CD1c-positive myeloid dendritic cell (primary cell): ENCODE results near the gene TRIM49.
"Not testable (repeated sequence)": the region's sequence is repeated elsewhere in the genome, so short reads cannot be mapped to it uniquely, and the experiment has no call there.

Experiments
- DNase-seq: peaks from one replicate; pipeline ENCODE4 v3.0.0-alpha.2; 2016; ENCODE audit errors: extremely low spot score

The TRIM49 gene, protein sequence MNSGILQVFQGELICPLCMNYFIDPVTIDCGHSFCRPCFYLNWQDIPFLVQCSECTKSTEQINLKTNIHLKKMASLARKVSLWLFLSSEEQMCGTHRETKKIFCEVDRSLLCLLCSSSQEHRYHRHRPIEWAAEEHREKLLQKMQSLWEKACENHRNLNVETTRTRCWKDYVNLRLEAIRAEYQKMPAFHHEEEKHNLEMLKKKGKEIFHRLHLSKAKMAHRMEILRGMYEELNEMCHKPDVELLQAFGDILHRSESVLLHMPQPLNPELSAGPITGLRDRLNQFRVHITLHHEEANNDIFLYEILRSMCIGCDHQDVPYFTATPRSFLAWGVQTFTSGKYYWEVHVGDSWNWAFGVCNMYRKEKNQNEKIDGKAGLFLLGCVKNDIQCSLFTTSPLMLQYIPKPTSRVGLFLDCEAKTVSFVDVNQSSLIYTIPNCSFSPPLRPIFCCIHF

GRCh38 chr11:89808475-89808874 lies at the start of gene TRIM49:
Gene TRIM49 (minus strand): TSS chr11:89808575. CDS start chr11:89804469, 4,106 bp downstream.
- not testable (repeated sequence) for DNase-seq

- DNase-seq, result not testable (repeated sequence)
These were observed 18.3 kb upstream of the TRIM49 start for GRCh38 chr11:89826694-89827093.

DNA sequence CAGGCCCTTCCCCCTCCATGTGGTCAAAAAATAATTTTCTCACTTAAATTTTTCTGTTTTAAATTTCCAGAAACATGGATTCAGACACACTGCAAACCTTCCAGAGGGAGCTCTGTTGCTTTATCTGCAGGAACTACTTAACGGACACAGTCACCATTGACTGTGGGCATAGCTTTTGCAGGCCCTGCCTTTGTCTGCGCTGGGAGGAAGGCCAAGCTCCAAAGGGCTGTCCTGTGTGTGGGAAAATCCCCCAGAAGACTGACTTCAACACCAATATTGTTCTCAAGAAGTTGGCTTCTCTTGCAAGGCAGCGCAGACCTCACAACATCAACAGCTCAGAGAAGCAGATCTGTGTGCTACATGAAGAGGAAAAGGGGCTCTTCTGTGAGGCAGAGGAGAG lies 11.6 kb upstream of the TRIM49 start:
- DNase-seq, result not testable (repeated sequence)

DNA sequence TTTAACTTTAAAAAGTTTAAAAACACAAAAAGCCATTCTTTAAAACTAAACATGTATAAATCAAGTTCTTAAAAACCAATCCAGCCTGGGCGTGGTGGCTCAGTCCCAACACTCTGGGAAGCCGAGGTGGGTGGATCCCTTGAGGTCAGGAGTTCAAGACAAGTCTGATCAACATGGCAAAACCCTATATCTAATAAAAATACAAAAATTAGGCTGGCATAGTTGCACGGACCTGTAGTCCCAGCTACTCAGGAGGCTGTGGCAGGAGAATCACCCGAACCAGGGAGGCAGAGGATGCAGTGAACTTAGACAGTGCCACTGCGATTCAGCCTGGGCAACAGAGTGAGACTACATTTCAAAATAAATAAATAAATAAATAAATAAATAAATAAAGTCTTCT lies 5.2 kb upstream of the TRIM49 start:
- DNase-seq, result not testable (repeated sequence)

DNA sequence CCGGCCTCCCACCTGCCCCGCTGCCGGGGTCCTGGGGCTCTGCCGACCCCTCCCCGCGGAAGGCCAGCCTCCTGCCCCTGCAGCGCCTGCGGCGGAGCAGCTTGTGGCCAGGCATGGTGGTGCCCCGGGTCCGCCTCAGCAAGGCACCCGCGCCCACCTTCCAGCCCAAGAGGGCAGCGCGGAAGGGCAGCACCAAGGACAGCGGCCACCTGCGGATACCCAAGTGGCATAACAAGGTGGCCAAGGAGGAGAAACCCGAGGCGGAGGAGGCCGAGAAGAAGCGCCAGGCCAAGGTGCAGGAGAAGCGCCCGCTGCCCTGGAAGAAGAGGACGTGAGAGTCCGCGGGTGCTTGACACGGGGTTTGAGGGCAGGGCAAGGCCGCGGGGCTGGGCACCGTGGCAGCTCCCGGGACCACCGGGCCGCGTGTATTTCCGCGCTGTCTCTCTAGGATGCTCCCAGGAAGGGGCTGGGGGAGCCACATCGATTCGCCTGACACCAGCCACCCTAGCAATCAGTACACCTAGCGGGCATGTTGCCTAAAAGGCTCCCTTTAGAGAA lies 20.8 kb downstream of the TRIM49 start:
- DNase-seq, result not testable (repeated sequence)

DNA sequence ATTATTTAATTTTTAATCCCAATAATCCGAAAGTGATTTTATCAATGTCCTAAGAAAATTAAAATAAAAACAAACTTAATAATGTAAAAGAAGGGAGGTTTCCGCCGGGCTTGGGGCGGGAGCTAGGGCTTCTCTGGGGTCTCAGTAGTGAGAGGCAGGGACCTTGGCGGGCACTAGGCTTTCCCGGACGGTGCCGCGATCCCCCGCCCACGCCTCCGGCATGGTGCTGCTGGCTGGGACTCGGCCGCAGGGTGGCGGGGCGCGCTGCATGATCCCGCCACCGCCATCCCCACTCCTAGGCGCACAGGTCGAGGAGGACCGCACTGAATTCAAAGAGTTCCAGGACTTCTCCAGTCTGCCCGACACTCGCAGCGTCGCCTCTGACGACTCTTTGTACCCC lies 22.6 kb downstream of the TRIM49 start:
- not testable (repeated sequence) for DNase-seq

DNA sequence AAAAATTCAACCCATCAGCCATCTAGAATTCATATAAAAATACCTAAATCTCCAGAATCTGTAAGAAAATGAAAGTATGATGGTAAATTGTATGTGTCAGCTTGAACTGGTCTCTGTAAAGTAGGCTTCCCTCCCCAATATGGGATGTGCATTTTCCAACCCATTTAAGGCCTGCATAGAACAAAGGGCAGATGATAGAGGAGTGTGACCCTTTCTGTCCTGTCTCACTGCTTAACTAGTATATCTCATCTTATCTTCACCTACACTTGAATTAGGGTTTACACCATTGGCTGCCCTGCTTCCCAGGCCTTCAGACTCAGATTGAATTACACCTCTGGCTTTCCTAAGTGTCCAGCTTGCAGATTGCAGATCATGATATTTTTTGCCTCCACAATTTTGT lies 57.6 kb downstream of the TRIM49 start:
- not testable (repeated sequence) for DNase-seq
